HG03439 (cell line): ENCODE data around the gene KRTAP1-4.
"Not testable (repeated sequence)": the region's sequence is repeated elsewhere in the genome, so short reads cannot be mapped to it uniquely, and the experiment has no call there.

Experiments used
- ATAC-seq: cut with Tn5 transposase; IDR thresholded peaks from one replicate; pipeline ENCODE4 v1.9.1; 2021; ENCODE audit warnings: mild to moderate bottlenecking, moderate library complexity; ENCODE audit not compliant: unreplicated experiment

The KRTAP1-4 gene

DNA sequence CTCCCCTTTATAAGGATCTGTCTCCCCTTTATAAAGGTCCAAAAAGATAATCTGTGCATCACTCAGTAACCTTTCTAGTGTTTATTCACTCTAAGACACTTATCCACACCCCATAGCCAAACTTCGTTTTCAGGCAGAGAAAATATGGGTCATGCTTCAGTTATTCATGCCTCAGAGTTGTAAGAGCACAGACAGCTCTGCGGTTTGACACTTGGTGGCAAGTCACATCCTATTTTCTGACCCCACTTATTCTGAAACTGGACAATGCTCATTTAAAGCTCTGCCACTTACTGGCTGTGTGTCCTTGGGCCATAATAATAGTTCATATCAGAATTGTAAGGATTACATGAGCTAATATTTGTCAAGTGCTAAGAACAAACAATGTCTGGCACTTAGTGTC lies 19.1 kb upstream of the KRTAP1-4 start:
- no peak for ATAC-seq

DNA sequence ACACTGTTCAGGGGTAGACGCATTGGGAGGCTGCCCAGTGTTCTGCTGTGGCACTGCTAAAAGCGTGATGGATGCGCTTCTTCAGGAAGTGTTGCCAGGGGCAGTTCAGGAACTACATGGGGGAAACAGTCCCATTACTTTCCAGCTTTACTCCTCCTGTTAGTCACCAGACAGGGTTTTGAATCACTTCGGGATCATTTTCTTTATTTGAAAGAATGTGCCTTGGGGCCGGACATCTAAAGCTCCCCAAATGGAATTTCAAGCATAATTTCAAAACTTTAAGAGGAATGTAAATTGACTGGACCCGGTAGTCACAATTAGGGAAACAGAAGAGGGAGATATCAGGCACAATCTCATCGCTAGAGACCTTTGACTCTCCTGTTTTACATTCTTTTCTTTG lies 18.4 kb upstream of the KRTAP1-4 start:
- ATAC-seq, result no peak

DNA sequence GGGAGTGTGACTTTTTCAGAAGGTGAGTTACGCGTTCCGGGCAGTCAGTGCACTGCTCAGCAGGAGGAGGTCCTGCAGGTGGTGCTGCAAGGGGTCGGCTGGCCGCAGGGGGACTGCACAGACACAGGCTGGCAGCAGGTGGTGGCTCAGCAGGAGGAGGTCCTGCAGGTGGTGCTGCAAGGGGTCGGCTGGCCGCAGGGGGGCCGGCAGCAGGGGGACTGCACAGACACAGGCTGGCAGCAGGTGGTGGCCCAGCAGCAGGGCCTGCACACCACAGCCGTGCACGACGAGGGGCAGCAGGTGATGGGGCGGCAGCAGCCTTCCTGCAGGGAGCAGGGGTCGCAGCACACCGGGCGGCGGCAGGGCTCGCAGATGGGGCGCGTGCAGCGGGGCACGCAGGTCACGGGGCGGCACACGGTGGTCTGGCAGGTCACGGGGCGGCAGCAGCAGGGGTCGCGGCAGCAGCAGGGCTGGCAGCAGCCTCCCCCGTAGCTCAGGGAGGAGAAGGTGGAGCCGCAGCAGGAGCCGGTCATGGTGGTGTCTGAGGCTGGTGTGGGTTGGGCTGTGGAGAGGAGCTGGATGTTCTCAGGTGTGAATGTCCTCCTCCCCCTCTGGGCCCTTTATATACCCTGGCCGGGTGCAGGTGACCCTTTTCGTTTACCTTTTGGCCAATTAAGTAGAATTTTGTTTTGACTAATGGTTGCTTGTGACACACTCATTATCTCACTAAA lies 16.9 kb upstream of the KRTAP1-4 start, which contains the start of gene KRTAP2-1:
Gene KRTAP2-1 (minus strand): TSS at position 582 of the 731 bp plus-strand sequence. CDS start 49 bp downstream, at position 533.
- ATAC-seq, result not testable (repeated sequence)

DNA sequence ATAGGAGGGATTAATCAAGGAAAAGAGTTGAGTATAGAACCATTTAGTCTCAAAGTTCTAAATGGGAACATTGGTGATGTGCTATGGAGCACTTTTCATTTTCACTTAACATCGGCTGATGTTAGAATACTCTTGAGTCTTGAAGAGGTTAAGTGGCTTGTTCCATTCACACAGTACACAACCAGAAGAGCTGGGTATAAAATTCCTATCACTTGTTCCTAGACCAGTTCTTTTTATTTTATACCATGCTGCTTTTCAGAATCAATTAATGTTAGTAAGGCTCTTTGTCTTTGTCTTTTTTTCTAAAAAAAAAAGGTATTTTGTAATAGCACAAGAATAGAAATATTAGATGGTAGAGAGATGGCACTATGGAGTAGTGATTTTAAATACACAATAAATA lies 13.0 kb upstream of the KRTAP1-4 start:
- ATAC-seq, result no peak

DNA sequence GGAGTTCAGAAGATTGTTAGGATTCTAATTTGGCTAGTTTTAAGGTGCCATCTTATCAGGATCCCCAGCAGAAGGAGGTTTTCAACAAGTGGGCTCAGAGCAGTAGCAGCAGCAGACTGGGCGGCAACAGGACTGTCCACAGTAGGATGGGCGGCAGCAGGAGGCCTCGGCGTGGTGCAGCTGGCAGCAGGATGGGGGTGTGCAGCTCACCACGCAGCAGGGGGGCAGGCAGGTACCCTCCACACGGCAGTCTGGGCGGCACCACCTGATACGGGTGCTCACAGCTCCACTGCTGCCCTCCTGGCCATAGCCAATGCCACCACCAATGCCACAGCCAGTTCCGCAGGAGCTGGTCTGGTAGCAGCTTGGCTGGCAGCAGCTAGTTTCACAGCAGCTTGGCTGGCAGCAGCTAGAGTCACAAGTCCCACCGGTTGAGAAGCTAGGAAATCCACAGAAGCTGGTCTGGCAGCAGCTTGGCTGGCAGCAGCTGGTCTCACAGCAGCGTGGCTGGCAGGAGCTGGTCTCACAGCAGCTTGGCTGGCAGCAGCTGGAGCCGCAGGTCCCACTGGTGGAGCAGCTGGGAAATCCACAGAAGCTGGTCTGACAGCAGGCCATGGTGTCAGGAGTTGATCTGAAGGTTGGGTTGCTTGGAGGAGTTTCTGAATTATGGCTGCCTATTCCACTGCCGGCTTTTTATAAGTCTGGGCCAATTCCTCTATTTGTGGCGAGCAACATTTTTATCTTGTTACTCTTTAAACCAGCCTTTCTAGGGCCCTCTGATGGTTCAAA lies 11.0 kb upstream of the KRTAP1-4 start, which contains the start of gene KRTAP1-1:
Gene KRTAP1-1 (minus strand): TSS at position 668 of the 789 bp plus-strand sequence. CDS start 53 bp downstream, at position 615.
- ATAC-seq, result not testable (repeated sequence)

DNA sequence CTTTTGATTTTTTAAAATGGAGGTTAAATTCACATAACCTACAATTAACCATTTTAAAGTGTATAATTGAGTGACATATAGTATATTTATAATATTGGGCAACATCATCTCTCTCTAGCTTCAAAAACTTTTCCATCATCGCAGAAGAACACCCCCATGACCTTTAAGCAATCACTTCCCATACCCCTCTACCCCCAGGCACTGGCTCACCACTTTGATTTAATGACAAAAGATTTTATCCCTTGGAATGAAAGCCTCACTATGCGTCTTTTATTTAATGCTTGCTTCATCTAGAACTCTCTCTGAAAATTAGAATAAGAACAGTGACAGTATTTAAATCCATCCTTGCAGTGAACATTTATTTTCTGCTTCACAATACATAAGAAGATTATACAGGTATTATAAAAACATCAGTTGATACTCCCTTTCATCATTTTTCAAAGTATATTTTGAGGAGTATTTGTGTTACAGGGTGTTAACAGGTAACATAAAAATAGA lies 7.9 kb upstream of the KRTAP1-4 start:
- no peak for ATAC-seq

DNA sequence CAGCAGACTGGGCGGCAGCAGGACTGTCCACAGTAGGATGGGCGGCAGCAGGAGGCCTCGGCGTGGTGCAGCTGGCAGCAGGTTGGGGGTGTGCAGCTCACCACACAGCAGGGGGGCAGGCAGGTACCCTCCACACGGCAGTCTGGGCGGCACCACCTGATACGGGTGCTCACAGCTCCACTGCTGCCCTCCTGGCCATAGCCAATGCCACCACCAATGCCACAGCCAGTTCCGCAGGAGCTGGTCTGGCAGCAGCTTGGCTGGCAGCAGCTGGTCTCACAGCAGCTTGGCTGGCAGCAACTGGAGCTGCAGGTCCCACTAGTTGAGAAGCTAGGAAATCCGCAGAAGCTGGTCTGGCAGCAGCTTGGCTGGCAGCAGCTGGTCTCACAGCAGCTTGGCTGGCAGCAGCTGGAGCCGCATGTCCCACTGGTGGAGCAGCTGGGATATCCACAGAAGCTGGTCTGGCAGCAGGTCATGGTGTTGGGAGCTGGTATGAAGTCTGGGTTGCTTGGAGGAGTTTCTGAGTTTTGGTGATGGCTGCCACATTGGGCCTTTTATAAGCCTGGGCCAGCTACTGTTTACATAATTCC lies 4.4 kb upstream of the KRTAP1-4 start, which contains the start of gene KRTAP1-3:
Gene KRTAP1-3 (minus strand): TSS at position 529 of the 590 bp plus-strand sequence. CDS start 53 bp downstream, at position 476.
- not testable (repeated sequence) for ATAC-seq

DNA sequence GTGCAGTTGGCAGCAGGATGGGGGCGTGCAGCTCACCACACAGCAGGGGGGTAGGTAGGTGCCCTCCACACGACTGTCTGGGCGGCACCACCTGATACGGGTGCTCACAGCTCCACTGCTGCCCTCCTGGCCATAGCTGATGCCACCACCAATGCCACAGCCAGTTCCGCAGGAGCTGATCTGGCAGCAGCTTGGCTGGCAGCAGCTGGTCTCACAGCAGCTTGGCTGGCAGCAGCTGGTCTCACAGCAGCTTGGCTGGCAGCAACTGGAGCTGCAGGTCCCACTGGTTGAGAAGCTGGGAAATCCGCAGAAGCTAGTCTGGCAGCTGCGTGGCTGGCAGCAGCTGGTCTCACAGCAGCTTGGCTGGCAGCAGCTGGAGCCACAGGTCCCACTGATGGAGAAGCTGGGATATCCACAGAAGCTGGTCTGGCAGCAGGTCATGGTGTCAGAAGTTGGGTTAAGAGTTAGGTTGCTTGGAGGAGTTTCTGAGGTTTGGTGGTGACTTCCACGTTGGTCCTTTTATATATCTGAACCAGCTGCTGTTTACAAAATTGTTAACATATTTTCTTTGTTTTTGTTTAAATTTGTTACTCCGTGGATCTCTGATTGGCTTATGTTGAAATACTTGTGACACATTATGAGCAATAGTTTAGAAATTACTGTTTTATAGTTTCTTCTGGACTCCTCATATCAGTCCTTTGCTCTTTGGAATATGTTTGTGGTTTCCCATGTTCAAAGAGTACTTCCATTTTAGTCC lies 3.1 kb downstream of the KRTAP1-4 start, which contains the start of gene KRTAP1-5:
Gene KRTAP1-5 (minus strand): TSS at position 494 of the 757 bp plus-strand sequence. CDS start 53 bp downstream, at position 441.
- ATAC-seq, result no peak

DNA sequence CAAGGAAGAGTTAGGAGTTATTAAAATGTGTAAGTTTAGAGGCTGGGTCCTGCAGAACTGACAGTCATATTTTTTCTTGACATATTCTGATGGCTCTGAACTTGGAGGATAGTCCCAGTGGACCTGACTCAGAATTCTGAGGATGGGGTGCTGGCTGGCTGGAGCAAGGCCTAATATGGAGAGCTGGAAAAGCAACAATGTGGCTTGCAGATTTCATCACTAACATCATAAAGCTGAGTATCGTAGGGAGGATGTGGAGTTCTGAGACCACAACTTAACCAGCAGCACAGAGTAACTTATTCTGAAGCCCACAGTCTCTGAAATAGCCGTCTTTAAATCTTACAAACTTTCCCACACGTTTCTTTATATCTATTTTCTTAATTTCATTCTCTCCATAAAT lies 5.3 kb downstream of the KRTAP1-4 start:
- ATAC-seq, result no peak

DNA sequence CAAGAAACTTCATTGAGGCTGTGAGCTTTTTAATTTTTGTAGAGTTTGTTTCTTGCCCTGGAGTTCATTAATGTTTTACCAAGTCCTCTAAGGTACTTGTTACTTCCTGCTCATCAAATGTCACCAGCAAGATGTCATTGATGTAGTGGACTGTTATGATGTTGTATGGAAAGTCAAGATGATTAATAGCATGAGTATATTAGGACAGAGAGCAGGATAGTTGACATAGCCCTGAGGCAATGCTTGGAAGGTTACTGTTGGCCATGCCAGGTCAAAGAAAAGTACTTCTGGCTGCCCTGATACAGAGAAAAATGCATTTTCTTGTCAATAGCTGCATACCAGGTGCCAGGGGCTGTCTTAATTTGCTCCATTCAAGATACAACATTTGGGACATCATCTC lies 9.7 kb downstream of the KRTAP1-4 start:
- no peak for ATAC-seq

DNA sequence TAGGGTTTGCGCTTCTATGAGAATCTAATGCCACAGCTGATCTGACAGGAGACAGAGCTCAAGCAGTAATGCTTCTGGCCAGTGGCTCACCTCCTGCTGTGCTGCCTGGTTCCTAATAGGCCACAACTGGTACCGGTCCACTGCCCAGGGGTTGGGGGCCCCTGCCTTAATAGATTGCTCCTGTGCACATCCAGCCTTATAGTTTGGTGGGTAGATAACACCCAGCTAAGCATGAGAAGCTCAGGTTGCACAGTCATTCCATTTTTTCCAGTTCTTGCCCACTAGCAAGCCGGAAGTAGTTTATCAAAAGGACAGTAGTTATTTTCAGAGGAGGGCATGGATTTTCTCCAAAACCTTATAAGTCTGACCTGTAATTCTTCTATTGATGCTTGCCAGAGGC lies 10.6 kb downstream of the KRTAP1-4 start:
- no peak for ATAC-seq

DNA sequence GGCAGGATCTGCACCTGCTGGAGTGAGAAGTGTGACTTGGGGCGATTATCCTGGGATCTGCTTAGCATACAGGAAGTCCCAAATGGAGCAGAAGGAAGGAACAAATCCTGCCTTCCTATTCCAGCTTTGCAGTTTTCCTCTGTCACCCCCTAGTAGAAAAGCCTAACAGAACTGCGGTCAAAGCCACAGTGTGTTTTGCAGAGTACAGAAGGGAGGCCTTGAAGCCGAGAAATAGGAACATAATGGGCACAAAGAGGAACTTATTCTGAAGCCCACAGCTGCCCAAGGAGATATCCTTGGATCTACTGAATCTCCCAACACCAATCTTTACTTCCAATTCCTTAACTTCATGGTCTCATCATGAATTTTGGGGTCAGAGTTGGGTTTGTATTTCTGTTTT lies 11.5 kb downstream of the KRTAP1-4 start:
- ATAC-seq, result no peak

DNA sequence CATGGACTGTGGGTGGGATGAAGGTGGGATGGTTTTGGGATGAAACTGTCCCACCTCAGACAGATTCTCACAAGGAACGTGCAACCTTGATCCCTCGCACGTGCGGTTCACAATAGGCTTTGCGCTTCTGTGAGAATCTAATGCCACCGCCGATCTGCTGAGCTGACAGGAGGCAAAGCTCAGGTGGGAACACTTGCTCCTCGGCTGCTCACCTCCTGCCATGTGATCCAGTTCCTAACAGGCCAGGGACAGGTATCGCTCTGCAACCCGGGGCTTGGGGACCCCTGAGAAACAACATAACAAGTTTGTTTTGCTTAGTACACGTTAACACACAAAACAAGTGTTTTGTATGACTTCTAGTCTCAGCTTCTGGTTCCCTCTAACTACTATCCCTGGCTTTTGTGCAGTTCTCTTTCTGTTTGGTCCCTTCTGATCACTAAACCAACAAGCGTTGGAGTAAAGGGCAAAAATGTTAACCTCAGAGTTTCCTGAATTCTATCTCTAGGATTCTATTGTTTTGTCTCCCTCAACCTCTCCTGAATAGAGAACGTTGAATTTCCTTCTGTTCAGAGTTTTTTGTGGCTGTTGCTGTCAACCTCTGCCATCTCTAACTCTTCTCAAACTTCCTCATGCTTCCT lies 13.3 kb downstream of the KRTAP1-4 start:
- no peak for ATAC-seq

DNA sequence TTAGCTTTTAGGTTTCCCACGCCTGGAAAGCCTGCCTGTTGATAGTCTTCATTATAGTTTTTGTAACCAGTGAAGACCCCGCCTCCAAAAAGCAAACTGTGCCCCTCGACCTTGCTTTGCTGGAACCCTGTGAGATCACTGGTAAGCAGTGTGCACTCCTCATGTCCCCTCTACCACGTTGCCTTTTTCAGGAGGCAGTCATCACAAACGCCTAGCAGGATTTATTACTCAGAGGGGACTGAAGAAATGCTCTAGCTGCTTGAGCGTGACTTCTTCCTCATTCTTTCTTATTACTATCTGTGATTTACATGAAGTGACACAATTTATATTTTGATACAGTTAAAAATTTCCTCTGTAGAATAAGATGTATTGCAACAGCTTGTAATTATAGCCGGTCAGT lies 14.5 kb downstream of the KRTAP1-4 start:
- no peak for ATAC-seq

DNA sequence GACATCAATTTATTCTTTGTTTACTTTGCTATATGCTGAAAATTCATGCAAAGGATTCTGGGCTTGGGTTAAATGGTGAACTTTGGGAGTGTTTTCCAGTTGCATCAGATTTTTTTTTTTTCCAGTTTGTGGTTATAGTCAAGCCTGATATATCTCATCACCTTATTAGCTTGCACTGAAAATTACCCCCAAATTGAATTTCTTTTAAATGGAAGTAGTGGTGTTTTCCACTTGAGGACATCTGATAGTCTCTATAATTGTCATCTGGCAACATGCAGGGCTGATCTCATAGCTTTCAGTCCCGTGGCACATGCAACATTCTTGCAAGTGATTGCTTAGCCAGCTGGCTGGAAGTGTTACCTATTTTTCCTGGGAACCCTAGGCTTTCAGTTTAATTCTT lies 16.4 kb downstream of the KRTAP1-4 start:
- no peak for ATAC-seq

DNA sequence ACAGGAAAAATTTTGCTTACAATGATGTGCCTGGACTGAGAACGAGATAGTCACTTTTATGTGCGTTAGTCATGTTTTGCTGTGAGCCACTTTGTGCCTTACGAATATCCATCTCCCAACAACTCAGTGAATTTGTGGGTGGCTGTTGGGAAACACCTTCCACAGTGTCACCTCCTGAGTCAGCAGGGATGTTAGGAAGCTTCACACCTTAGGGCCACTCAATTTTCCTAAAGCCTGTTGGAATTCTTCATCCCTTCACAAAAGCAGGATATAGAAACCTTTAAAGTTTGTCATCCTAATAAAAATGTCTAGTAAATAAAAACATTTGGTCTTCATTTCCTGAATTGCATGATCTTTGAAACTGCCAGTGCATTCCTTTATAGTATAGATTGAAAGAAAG lies 16.8 kb downstream of the KRTAP1-4 start:
- ATAC-seq, result no peak

DNA sequence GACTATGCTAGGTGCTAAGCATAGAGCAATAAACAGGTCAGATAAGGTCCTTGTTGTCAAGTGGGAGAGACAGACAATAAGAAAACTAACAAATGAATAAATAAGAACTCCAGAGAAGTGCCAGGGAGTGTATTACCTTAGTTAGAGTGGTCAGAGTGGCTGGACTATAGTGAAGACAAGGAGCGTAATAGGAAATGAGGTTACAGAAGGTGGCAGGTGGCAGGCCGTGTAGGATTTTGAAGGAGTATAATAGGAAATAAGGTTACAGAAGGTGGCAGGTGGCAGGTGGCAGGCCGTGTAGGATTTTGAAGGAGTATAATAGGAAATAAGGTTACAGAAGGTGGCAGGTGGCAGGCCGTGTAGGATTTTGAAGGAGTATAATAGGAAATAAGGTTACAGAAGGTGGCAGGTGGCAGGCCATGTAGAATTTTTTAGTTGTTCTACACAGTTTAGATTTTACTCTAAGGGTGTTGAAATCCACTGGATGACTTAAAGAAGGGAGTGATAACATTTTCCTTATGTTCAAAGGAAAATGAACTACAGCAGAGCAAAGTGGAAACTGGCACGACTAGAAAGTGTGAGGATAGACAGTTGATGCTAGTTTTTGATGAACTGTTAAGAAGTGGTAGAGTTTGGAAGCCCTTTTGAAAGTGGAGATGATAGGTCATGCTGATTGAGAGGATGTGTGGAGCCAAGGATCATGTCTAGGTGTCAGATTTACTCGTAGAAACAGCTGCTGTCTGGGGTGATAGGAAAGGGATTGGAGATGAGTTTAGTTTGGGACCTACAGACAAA lies 17.5 kb downstream of the KRTAP1-4 start:
- no peak for ATAC-seq

DNA sequence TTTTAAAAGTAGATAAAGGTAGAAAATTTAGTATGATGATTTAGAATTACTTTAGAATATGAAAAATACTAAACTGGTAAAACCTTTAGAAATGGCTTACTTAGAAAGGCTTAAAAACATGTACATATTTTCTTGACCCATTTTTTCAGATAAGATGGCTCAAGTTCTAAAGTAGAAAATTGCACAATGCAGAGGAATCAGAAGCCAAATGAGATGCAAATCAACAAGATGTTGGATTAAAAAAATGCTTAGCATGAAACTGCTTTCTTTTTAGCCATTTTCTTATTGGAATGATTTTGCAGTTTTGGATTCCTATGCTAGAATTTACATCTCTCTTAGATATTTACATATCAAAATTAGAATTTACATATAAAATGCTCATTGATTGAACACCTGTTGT lies 19.6 kb downstream of the KRTAP1-4 start:
- ATAC-seq, result no peak

DNA sequence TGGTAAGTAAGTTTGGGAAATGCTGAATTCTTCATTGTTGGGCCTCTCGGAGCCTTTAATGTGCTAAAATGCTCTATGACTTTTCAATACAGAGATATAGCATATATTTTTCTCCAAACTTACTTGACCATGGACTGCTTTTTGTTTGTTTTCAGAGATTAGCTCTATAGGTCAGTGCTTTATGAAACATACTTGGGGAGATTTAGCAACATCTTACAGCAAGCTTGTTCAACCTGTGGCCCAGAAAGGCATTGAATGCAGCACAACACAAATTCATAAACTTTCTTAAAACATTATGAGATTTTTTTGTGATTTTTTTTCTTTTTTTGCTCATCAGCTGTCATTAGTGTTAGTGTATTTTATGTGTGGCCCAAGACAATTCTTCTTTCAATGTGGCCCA lies 20.1 kb downstream of the KRTAP1-4 start:
- no peak for ATAC-seq
